DOHH2 (cell line): ENCODE data around the gene MTRF1.

Experiments used
- CTCF ChIP-seq: fragments of 200-600 bp; sonication (generic); IDR thresholded peaks from one replicate; pipeline ENCODE4 v1.5.1; 2014; ENCODE audit warnings: antibody characterized with exemption, mild to moderate bottlenecking, low read depth, low read length; ENCODE audit not compliant: poor library complexity, severe bottlenecking
- EZH2phosphoT487 ChIP-seq: fragments of 200-600 bp; sonication (generic); IDR thresholded peaks from 2 replicates; pipeline ENCODE4 v1.6.1; 2017; ENCODE audit warnings: borderline replicate concordance, mild to moderate bottlenecking, antibody characterized with exemption, low read length, moderate library complexity, mixed read lengths

- TF ChIP-seq CTCF (no peak), EZH2phosphoT487 (no peak)
These were observed 49.7 kb upstream of the MTRF1 start for GRCh38 chr13:41313117-41313516.
